ENCODE measurements around the gene PPCS. TPM values are rescaled to one million over a fixed set of nuclear protein-coding genes. Genes with fewer than 3 reads are reported as not detected.

The PPCS gene
- total and polyA plus RNA-seq, 2 of the 8 experiments (the other 6 are each of a cell fraction or from before 2014, with no cell fraction given): 24.5 to 35.3 TPM

- TF ChIP-seq MAFK (IDR thresholded peaks at IDR 0.05; ENCODE audit: low read depth, low read length) (no peak), SAP30 (IDR thresholded peaks at IDR 0.05; ENCODE audit: insufficient read depth, insufficient replicate concordance, low read length) (no peak), GTF2F1 (IDR thresholded peaks at IDR 0.05; ENCODE audit: borderline replicate concordance, low read depth, low read length) (no peak), NRF1 (IDR thresholded peaks at IDR 0.05; ENCODE audit: low read depth, low read length) (no peak), POLR2A (IDR thresholded peaks at IDR 0.05; ENCODE audit: control extremely low read depth in 1 of 2, low read depth in 2 of 2, low read length in 2 of 2) (no peak), RNF2 (IDR thresholded peaks at IDR 0.05; ENCODE audit: borderline replicate concordance, low read depth, low read length, missing control alignments, poor library complexity, severe bottlenecking) (no peak), EZH2 (IDR thresholded peaks at IDR 0.05; ENCODE audit: low read depth, low read length, severe bottlenecking) (no peak), RBBP5 (IDR thresholded peaks at IDR 0.05; ENCODE audit: borderline replicate concordance, low read depth, low read length) (no peak), SP1 (IDR thresholded peaks at IDR 0.05; ENCODE audit: low read depth, low read length) (no peak), BCL11A (IDR thresholded peaks at IDR 0.05; ENCODE audit: low read depth in 2 of 2, low read length in 2 of 2) (no peak), EGR1 (IDR thresholded peaks at IDR 0.05; ENCODE audit: borderline replicate concordance, low read depth, low read length) (no peak), RAD21 (IDR thresholded peaks at IDR 0.05 in 1 of 2, conservative IDR thresholded peaks at IDR 0.05 in 1 of 2; ENCODE audit: low read depth in 2 of 2, low read length in 2 of 2) (no peak), GABPA (IDR thresholded peaks at IDR 0.05; ENCODE audit: borderline replicate concordance, insufficient read depth, low read length) (no peak), SRF (IDR thresholded peaks at IDR 0.05; ENCODE audit: low read depth, low read length) (no peak)
- ChIA-PET POLR2A (ENCODE audit: partially characterized antibody) (interaction anchor here (2.6 kb wide), 1 partner anchor 17 kb away, joined by 6 read pairs; no protein-coding TSS in a partner anchor), CTCF (ENCODE audit: partially characterized antibody) (no interaction called here)
- Histone ChIP-seq H3K27ac (ENCODE audit: low read depth, low read length) (no peak overlapping the region), H2AK5ac (ENCODE audit: low read depth, low read length) (no peak overlapping the region), H3K4me1 (replicated peaks in 1 of 4; ENCODE audit: control insufficient read depth in 3 of 4, insufficient read depth in 4 of 4, low read length in 3 of 4) (no peaks in the 10 kb centered on the region), H3K56ac (replicated peaks; ENCODE audit: insufficient read length, low read depth, low read length) (no peak overlapping the region), H4K5ac (ENCODE audit: insufficient read length, low read depth, low read length) (no peak overlapping the region), H3K18ac (ENCODE audit: extremely low read depth, low read length) (no peak overlapping the region), H3K79me1 (ENCODE audit: low read depth, low read length) (no peaks in the 10 kb centered on the region), H4K20me1 (replicated peaks in 1 of 2; ENCODE audit: control insufficient read depth in 1 of 2, insufficient read depth in 2 of 2, low read length in 2 of 2) (no peaks in the 10 kb centered on the region), H3K4ac (replicated peaks; ENCODE audit: insufficient read length, low read depth, low read length) (no peak overlapping the region), H2BK120ac (replicated peaks; ENCODE audit: low read depth, low read length) (no peak overlapping the region), H3K79me2 (ENCODE audit: control insufficient read depth in 1 of 2, insufficient read depth in 2 of 2, low read length in 2 of 2) (no peaks in the 10 kb centered on the region), H3K4me2 (ENCODE audit: insufficient read depth in 1 of 2, low read depth in 2 of 2, low read length in 2 of 2) (no peak overlapping the region), H3K23ac (ENCODE audit: insufficient read length) (no peak overlapping the region), H4K8ac (ENCODE audit: extremely low read depth, insufficient read depth, low read length) (no peak overlapping the region), H3K4me3 (ENCODE audit: extremely low read depth in 1 of 4, insufficient read depth in 2 of 4, low read depth in 3 of 4, low read length in 4 of 4) (no peak overlapping the region), H4K91ac (replicated peaks; ENCODE audit: insufficient read length, low read length) (no peak overlapping the region), H3K27me3 (replicated peaks in 1 of 4; ENCODE audit: control insufficient read depth in 3 of 4, extremely low read depth in 1 of 4, insufficient read depth in 3 of 4, low read length in 3 of 4) (no peaks in the 10 kb centered on the region), H3K9me3 (ENCODE audit: insufficient read depth in 2 of 2, low read depth in 1 of 2, low read length in 1 of 2) (no peaks in the 10 kb centered on the region; a peak in 1 of 4 replicates), H2AFZ (ENCODE audit: low read length) (no peak overlapping the region; the same call in 1 of the 2 replicates), H2BK5ac (ENCODE audit: low read depth, low read length) (no peak overlapping the region), H3K23me2 (ENCODE audit: low read depth, low read length) (no peaks in the 10 kb centered on the region), H3K14ac (ENCODE audit: insufficient read length) (no peak overlapping the region), H2BK12ac (ENCODE audit: low read depth, low read length) (no peak overlapping the region), H3K36me3 (ENCODE audit: control insufficient read depth in 2 of 4, insufficient read depth in 4 of 4, low read length in 3 of 4) (no peaks in the 10 kb centered on the region), H2BK15ac (ENCODE audit: low read length) (no peak overlapping the region), H2BK20ac (ENCODE audit: low read length) (no peak overlapping the region), H3K9ac (replicated peaks in 1 of 4; ENCODE audit: extremely low read depth in 1 of 4, low read depth in 3 of 4, low read length in 3 of 4) (no peak overlapping the region)
- no peak for DNase-seq (ENCODE audit: low read depth in 1 of 2, low spot score in 2 of 2)
- 83% methylated on average over 4 of the region's 4 CpGs; no CpG with 5 or more reads in 1 of the 2 experiments for WGBS, 2 experiments (ENCODE audit: extremely low coverage in 1 of 2, insufficient coverage in 1 of 2, insufficient read length in 1 of 2, insufficient replicate concordance in 2 of 2, low coverage in 1 of 2, low lambda C conversion rate in 2 of 2, missing lambda C conversion rate in 1 of 2)
- FAIRE-seq: no peak
Observed at GRCh38 chr1:42434340-42434739, 22.0 kb upstream of the PPCS start.
